GM12891 (cell line): ENCODE data around the gene C5orf24.

Experiments
- POLR2A ChIP-seq: IDR thresholded peaks from 2 replicates; pipeline ENCODE4 v1.6.1; 2011; ENCODE audit warnings: low read depth, low read length, control low read depth
- POLR2AphosphoS5 ChIP-seq: IDR thresholded peaks from 2 replicates; pipeline ENCODE4 v1.6.1; 2011; ENCODE audit warnings: low read depth, low read length, control low read depth

- TF ChIP-seq POLR2AphosphoS5, result no peak
- no peak for TF ChIP-seq POLR2A
Observed at GRCh38 chr5:134889335-134889734, 43.6 kb downstream of the C5orf24 start.
